H1 (cell line): ENCODE measurements around the gene ZNF836. TPM values are rescaled to one million over a fixed set of nuclear protein-coding genes. Genes with fewer than 3 reads are reported as not detected.
A peak's percentile ranks its signal among the peaks of the same experiment; 100 is the strongest.

Experiments
- CTCF ChIA-PET: fragments of 300-600 bp; sonication (Branson Sonifier 250); formaldehyde crosslinking; loops from one replicate; lab custom pipeline; 2021; ENCODE audit not compliant: partially characterized antibody; lab: Charles Lee
- POLR2A ChIA-PET: fragments of 300-600 bp; sonication (Branson Sonifier 250); formaldehyde crosslinking; loops from one replicate; lab custom pipeline; 2021; ENCODE audit warnings: inconsistent platforms; ENCODE audit not compliant: partially characterized antibody; lab: Charles Lee
- DNase-seq, 2 experiments: peaks; one replicate each; pipeline versions ENCODE4 v3.0.0 to v3.0.0-alpha.2; 2010 to 2022; ENCODE audit warnings: low spot score in 2 of 2, low read depth in 1 of 2, mixed read lengths in 1 of 2
- FAIRE-seq: peaks from 2 replicates; lab custom pipeline; 2011; peaks lifted over from hg19 to GRCh38; lab: Jason Lieb, UNC
- H2AFZ ChIP-seq: 2 replicates; pipeline ENCODE4 v1.8.1; 2012; ENCODE audit warnings: low read length, inconsistent platforms
- H2AK5ac ChIP-seq: 2 replicates; pipeline ENCODE4 v1.6.1; 2013; ENCODE audit warnings: low read depth, low read length
- H2BK120ac ChIP-seq: replicated peaks from 2 replicates; pipeline ENCODE3; 2013; ENCODE audit warnings: low read depth, low read length, inconsistent platforms
- H2BK12ac ChIP-seq: 2 replicates; pipeline ENCODE4 v1.6.1; 2013; ENCODE audit warnings: low read depth, low read length
- H2BK15ac ChIP-seq: 2 replicates; pipeline ENCODE4 v1.6.1; 2013; ENCODE audit warnings: low read length
- H2BK20ac ChIP-seq: 2 replicates; pipeline ENCODE4 v1.6.1; 2013; ENCODE audit warnings: low read length
- H2BK5ac ChIP-seq: 2 replicates; pipeline ENCODE4 v1.6.1; 2013; ENCODE audit warnings: low read depth, low read length
- H3K14ac ChIP-seq: 2 replicates; pipeline ENCODE4 v1.6.1; 2013; ENCODE audit warnings: inconsistent platforms; ENCODE audit not compliant: insufficient read length
- H3K18ac ChIP-seq: 2 replicates; pipeline ENCODE4 v1.6.1; 2013; ENCODE audit warnings: low read length; ENCODE audit errors: extremely low read depth
- H3K23ac ChIP-seq: 2 replicates; pipeline ENCODE4 v1.6.1; 2013; ENCODE audit warnings: inconsistent platforms; ENCODE audit not compliant: insufficient read length
- H3K23me2 ChIP-seq: 2 replicates; pipeline ENCODE4 v1.6.1; 2013; ENCODE audit warnings: low read depth, low read length
- H3K27ac ChIP-seq: 2 replicates; pipeline ENCODE4 v1.6.1; 2011; ENCODE audit warnings: low read depth, low read length, inconsistent platforms
- H3K27me3 ChIP-seq, 4 experiments: replicated peaks in 1 of 4; 1 replicate in 1 of 4; 2 replicates in 3 of 4; pipeline versions ENCODE4 v1.6.1 to v1.8.1; 2011 to 2013; ENCODE audit warnings: low read length in 3 of 4, mild to moderate bottlenecking in 3 of 4, inconsistent platforms in 2 of 4, mixed read lengths in 2 of 4, moderate library complexity in 1 of 4; ENCODE audit not compliant: control insufficient read depth in 3 of 4, insufficient read depth in 3 of 4; ENCODE audit errors: extremely low read depth in 1 of 4
- H3K36me3 ChIP-seq, 4 experiments: 2 replicates each; pipeline versions ENCODE4 v1.6.1 to v1.8.1; 2011 to 2013; ENCODE audit warnings: mild to moderate bottlenecking in 4 of 4, low read length in 3 of 4, moderate library complexity in 2 of 4, control low read depth in 1 of 4, inconsistent platforms in 1 of 4; ENCODE audit not compliant: insufficient read depth in 4 of 4, control insufficient read depth in 2 of 4
- H3K4ac ChIP-seq: replicated peaks from 2 replicates; pipeline ENCODE3; 2013; ENCODE audit warnings: low read length, low read depth, mixed read lengths, inconsistent platforms; ENCODE audit not compliant: insufficient read length
- H3K4me1 ChIP-seq, 4 experiments: replicated peaks in 1 of 4; 1 replicate in 1 of 4; 2 replicates in 3 of 4; pipeline versions ENCODE4 v1.6.1 to v1.8.1; 2011 to 2013; ENCODE audit warnings: low read length in 3 of 4, inconsistent platforms in 2 of 4, mixed read lengths in 1 of 4; ENCODE audit not compliant: insufficient read depth in 4 of 4, control insufficient read depth in 3 of 4
- H3K4me2 ChIP-seq, 2 experiments: 2 replicates each; pipeline versions ENCODE4 v1.6.1 to v1.8.1; 2011 to 2013; ENCODE audit warnings: low read depth in 2 of 2, low read length in 2 of 2, control low read depth in 1 of 2, inconsistent platforms in 1 of 2, mild to moderate bottlenecking in 1 of 2; ENCODE audit not compliant: insufficient read depth in 1 of 2
- H3K4me3 ChIP-seq, 4 experiments: fragments of 200-600, 300-600 bp in 1 of 4; sonication (generic), shearing (Covaris generic), sonication (Bioruptor Twin) in 1 of 4; 2 replicates each; pipeline versions ENCODE4 v1.5.1 to v1.8.1; 2011 to 2016; ENCODE audit warnings: low read length in 4 of 4, low read depth in 3 of 4, control low read depth in 2 of 4, inconsistent platforms in 2 of 4, mild to moderate bottlenecking in 2 of 4, mixed read lengths in 1 of 4, moderate library complexity in 1 of 4; ENCODE audit not compliant: insufficient read depth in 2 of 4; ENCODE audit errors: extremely low read depth in 1 of 4
- H3K56ac ChIP-seq: replicated peaks from 2 replicates; pipeline ENCODE3; 2013; ENCODE audit warnings: low read depth, mild to moderate bottlenecking, mixed read lengths, low read length, inconsistent platforms; ENCODE audit not compliant: insufficient read length
- H3K79me1 ChIP-seq: 2 replicates; pipeline ENCODE4 v1.6.1; 2013; ENCODE audit warnings: low read depth, low read length, control low read depth
- H3K79me2 ChIP-seq, 2 experiments: 2 replicates each; pipeline versions ENCODE4 v1.6.1 to v1.8.1; 2012 to 2013; ENCODE audit warnings: low read length in 2 of 2, mild to moderate bottlenecking in 2 of 2, inconsistent platforms in 1 of 2; ENCODE audit not compliant: insufficient read depth in 2 of 2, control insufficient read depth in 1 of 2
- H3K9ac ChIP-seq, 4 experiments: replicated peaks in 1 of 4; 1 replicate in 1 of 4; 2 replicates in 3 of 4; pipeline versions ENCODE4 v1.6.1 to v1.8.1; 2011 to 2013; ENCODE audit warnings: low read depth in 3 of 4, low read length in 3 of 4, control low read depth in 2 of 4, mild to moderate bottlenecking in 2 of 4, moderate library complexity in 2 of 4, inconsistent platforms in 1 of 4; ENCODE audit errors: extremely low read depth in 1 of 4
- H3K9me3 ChIP-seq, 2 experiments: 2 replicates each; pipeline versions ENCODE4 v1.6.1 to v1.8.1; 2012 to 2013; ENCODE audit warnings: mild to moderate bottlenecking in 2 of 2, moderate library complexity in 2 of 2, control low read depth in 1 of 2, inconsistent platforms in 1 of 2, low read depth in 1 of 2, low read length in 1 of 2, mixed read lengths in 1 of 2; ENCODE audit not compliant: insufficient read depth in 2 of 2
- H4K20me1 ChIP-seq, 2 experiments: replicated peaks in 1 of 2; 2 replicates each; pipeline versions ENCODE3 to v1.8.1; 2011 to 2013; ENCODE audit warnings: inconsistent platforms in 2 of 2, low read length in 2 of 2, mild to moderate bottlenecking in 1 of 2; ENCODE audit not compliant: insufficient read depth in 2 of 2, control insufficient read depth in 1 of 2
- H4K5ac ChIP-seq: 2 replicates; pipeline ENCODE4 v1.6.1; 2013; ENCODE audit warnings: low read length, low read depth, mixed read lengths, inconsistent platforms; ENCODE audit not compliant: insufficient read length
- H4K8ac ChIP-seq: 2 replicates; pipeline ENCODE4 v1.8.0; 2013; ENCODE audit warnings: mild to moderate bottlenecking, moderate library complexity, low read length, inconsistent platforms; ENCODE audit not compliant: insufficient read depth; ENCODE audit errors: extremely low read depth
- H4K91ac ChIP-seq: replicated peaks from 2 replicates; pipeline ENCODE3; 2013; ENCODE audit warnings: low read length, mixed read lengths, inconsistent platforms; ENCODE audit not compliant: insufficient read length
- BCL11A ChIP-seq, 2 experiments: IDR thresholded peaks; one replicate each; pipeline ENCODE4 v1.6.1; 2011; ENCODE audit warnings: low read depth in 2 of 2, low read length in 2 of 2, mild to moderate bottlenecking in 2 of 2
- GABPA ChIP-seq: IDR thresholded peaks from 2 replicates; pipeline ENCODE4 v1.6.1; 2011; ENCODE audit warnings: mild to moderate bottlenecking, low read length, moderate library complexity, borderline replicate concordance; ENCODE audit not compliant: insufficient read depth
- POLR2A ChIP-seq, 2 experiments: IDR thresholded peaks; 1 replicate in 1 of 2; 2 replicates in 1 of 2; pipeline ENCODE4 v1.6.1; 2011; ENCODE audit warnings: low read depth in 2 of 2, low read length in 2 of 2, mild to moderate bottlenecking in 2 of 2; ENCODE audit errors: control extremely low read depth in 1 of 2
- POU5F1 ChIP-seq: IDR thresholded peaks from 2 replicates; pipeline ENCODE4 v1.6.1; 2011; ENCODE audit warnings: low read depth, mild to moderate bottlenecking, low read length, moderate library complexity
- RBBP5 ChIP-seq: IDR thresholded peaks from 2 replicates; pipeline ENCODE4 v1.7.1; 2012; ENCODE audit warnings: low read depth, mild to moderate bottlenecking, inconsistent platforms, low read length, moderate library complexity, borderline replicate concordance
- RNF2 ChIP-seq: fragments of 200-900, 300-1000 bp; sonication (generic); IDR thresholded peaks from 2 replicates; pipeline ENCODE4 v1.7.1; 2016; ENCODE audit warnings: borderline replicate concordance, low read depth, mild to moderate bottlenecking, antibody characterized with exemption, low read length; ENCODE audit not compliant: poor library complexity, severe bottlenecking; ENCODE audit errors: missing control alignments
- SIN3A ChIP-seq, 2 experiments: IDR thresholded peaks in 1 of 2; conservative IDR thresholded peaks in 1 of 2; 2 replicates each; pipeline ENCODE4 v1.6.1; 2011 to 2012; ENCODE audit warnings: low read length in 2 of 2, improper control_type of control experiment in 1 of 2, low read depth in 1 of 2, mild to moderate bottlenecking in 1 of 2
- SUZ12 ChIP-seq: fragments of 200-600 bp; sonication (generic); IDR thresholded peaks from 2 replicates; pipeline ENCODE4 v1.6.1; 2012; ENCODE audit warnings: mild to moderate bottlenecking, inconsistent platforms, low read length, moderate library complexity, mixed read lengths
- WGBS, 2 experiments: shearing (Covaris generic) in 1 of 2; methylation state at CpG; one replicate each; pipeline versions ENCODE4 v1.1.6 to v1.1.7; 2013 to 2015; ENCODE audit warnings: low lambda C conversion rate in 2 of 2, mixed read lengths in 2 of 2, inconsistent platforms in 1 of 2, low coverage in 1 of 2, missing lambda C conversion rate in 1 of 2; ENCODE audit not compliant: insufficient replicate concordance in 2 of 2, insufficient coverage in 1 of 2, insufficient read length in 1 of 2; ENCODE audit errors: extremely low coverage in 1 of 2, missing lambda C conversion rate in 1 of 2; 5-methylcytosine and 5-hydroxymethylcytosine counted together
- polyA plus RNA-seq, 7 experiments: library from polyadenylated mRNA; depleted of rRNA in 3 of 7; stranded (reverse) in 5 of 7; unstranded in 2 of 7; fragments of >200 nt in 5 of 7; fragments of 200-250 nt in 2 of 7; gene quantifications; 1 replicate in 5 of 7; 2 replicates in 1 of 7; 4 replicates in 1 of 7; pipeline versions ENCODE4 v1.2.1 to v1.2.3, GENCODE V29; 2011 to 2013; ENCODE audit warnings: missing spikeins in 2 of 7, mixed read lengths in 2 of 7
- total RNA-seq: library from RNA; stranded (reverse); fragmentation: NEBNext Ultra II Directional; extraction: Animal tissue kit (Norgen Biotek cat#: 25700); gene quantifications from 2 replicates; pipeline ENCODE4 v1.2.1, GENCODE V29; 2021

Gene ZNF836
- total and polyA plus RNA-seq, 2 of the 8 experiments (the other 6 are each of a cell fraction or from before 2014, with no cell fraction given), result 5.6 to 27.2 TPM

GRCh38 chr19:52191951-52192350, 20.5 kb upstream of the ZNF836 start:
- H3K4me1 ChIP-seq, result peaks cover 3 to 8% (median 5%) of the 10 kb centered on the region in 4 experiments
- no peak overlapping the region for H4K5ac ChIP-seq
- DNase-seq (no peak), FAIRE-seq (no peak)
- H2BK20ac ChIP-seq, result no peak overlapping the region
- no peak overlapping the region for H3K56ac ChIP-seq
- H2AK5ac ChIP-seq, result no peak overlapping the region
- peaks cover 15% of the 10 kb centered on the region for H3K23me2 ChIP-seq
- no peak overlapping the region for H2BK15ac ChIP-seq
- no peak overlapping the region for H3K14ac ChIP-seq
- H2BK5ac ChIP-seq, result no peak overlapping the region
- TF ChIP-seq RBBP5, result no peak
- TF ChIP-seq SUZ12, result no peak
- TF ChIP-seq GABPA, result no peak
- no peak for TF ChIP-seq SIN3A (conservative IDR thresholded peaks at IDR 0.05 in 1 of 2, IDR thresholded peaks at IDR 0.05 in 1 of 2; ENCODE audit: low read depth in 1 of 2, low read length in 2 of 2)
- no peak for TF ChIP-seq POLR2A (IDR thresholded peaks at IDR 0.05; ENCODE audit: control extremely low read depth in 1 of 2, low read depth in 2 of 2, low read length in 2 of 2)
- TF ChIP-seq BCL11A (IDR thresholded peaks at IDR 0.05; ENCODE audit: low read depth in 2 of 2, low read length in 2 of 2), result no peak
- no peak for TF ChIP-seq POU5F1
- TF ChIP-seq RNF2, result no peak
- H3K4me3 ChIP-seq, result peak overlapping the region in 2 of 4 experiments; percentile 87 to 95; a peak in 3 of 8 replicates
- ChIA-PET POLR2A (interaction anchor here (1.0 to 1.7 kb wide), 3 partner anchors 10 to 39 kb away, joined by 3 to 4 read pairs (median 3); no protein-coding TSS in a partner anchor), CTCF (interaction anchor here (1.4 to 2.8 kb wide), 2 partner anchors 12 to 53 kb away, joined by 4 to 16 read pairs; partner anchors contain the start of gene ZNF616)
- peaks cover 14% of the 10 kb centered on the region for H3K79me1 ChIP-seq
- H3K23ac ChIP-seq, result no peak overlapping the region
- H3K4me2 ChIP-seq, result peak overlapping the region in 1 of 2 experiments; percentile 95; a peak in 2 of 4 replicates
- H2BK12ac ChIP-seq, result no peak overlapping the region
- H3K36me3 ChIP-seq, result peaks cover 8 to 27% (median 19%) of the 10 kb centered on the region in 4 experiments; a peak in 7 of 8 replicates
- H3K27me3 ChIP-seq, result no peaks in the 10 kb centered on the region
- 92% methylated on average over 2 of the region's 2 CpGs; no CpG with 5 or more reads in 1 of the 2 experiments for WGBS, 2 experiments
- no peak overlapping the region for H3K18ac ChIP-seq
- peaks cover 27 to 67% of the 10 kb centered on the region in 2 experiments for H3K79me2 ChIP-seq
- H3K4ac ChIP-seq, result no peak overlapping the region
- no peak overlapping the region for H2AFZ ChIP-seq
- H3K27ac ChIP-seq, result no peak overlapping the region
- no peak overlapping the region; a peak in 1 of 7 replicates for H3K9ac ChIP-seq
- H3K9me3 ChIP-seq, result no peaks in the 10 kb centered on the region
- H4K8ac ChIP-seq, result no peak overlapping the region; the same call in 1 of the 2 replicates
- no peak overlapping the region for H4K91ac ChIP-seq
- peaks cover 11 to 16% of the 10 kb centered on the region in 2 experiments for H4K20me1 ChIP-seq
- no peak overlapping the region for H2BK120ac ChIP-seq
